HG02623 (cell line): ENCODE results near the gene BRICD5.
"Not testable (repeated sequence)": the region's sequence is repeated elsewhere in the genome, so short reads cannot be mapped to it uniquely, and the experiment has no call there.

Experiments
- ATAC-seq: cut with Tn5 transposase; IDR thresholded peaks from one replicate; pipeline ENCODE4 v1.9.1; 2021; ENCODE audit warnings: moderate library complexity; ENCODE audit not compliant: unreplicated experiment

Gene BRICD5

GRCh38 chr16:2210386-2211365, at the start of gene BRICD5:
TSS of gene BRICD5 (minus strand) at chr16:2210863. CDS start at chr16:2210833, 30 bp downstream.
- no peak for ATAC-seq

GRCh38 chr16:2260250-2260649, 49.6 kb upstream of the BRICD5 start:
- no peak for ATAC-seq

- not testable (repeated sequence) for ATAC-seq
These were observed 47.9 kb upstream of the BRICD5 start for GRCh38 chr16:2258530-2258929.

- no peak for ATAC-seq
These were observed 47.1 kb upstream of the BRICD5 start for GRCh38 chr16:2257726-2258125.

- no peak for ATAC-seq
These were observed 46.0 kb upstream of the BRICD5 start for GRCh38 chr16:2256531-2257140.

- no peak for ATAC-seq
These were observed 42.6 kb upstream of the BRICD5 start for GRCh38 chr16:2253293-2253692.

- no peak for ATAC-seq
These were observed 42.1 kb upstream of the BRICD5 start for GRCh38 chr16:2252806-2253148.

- peak; percentile 82 for ATAC-seq
These were observed 40.8 kb upstream of the BRICD5 start, which contains the start of gene ECI1 for GRCh38 chr16:2251296-2252111. TSS of gene ECI1 (minus strand) at chr16:2251587. CDS start at chr16:2251566, 21 bp downstream.

GRCh38 chr16:2250652-2251295, 40.1 kb upstream of the BRICD5 start:
- no peak for ATAC-seq

GRCh38 chr16:2246301-2246885, 35.7 kb upstream of the BRICD5 start:
- ATAC-seq: no peak

GRCh38 chr16:2244926-2245795, 34.5 kb upstream of the BRICD5 start:
- no peak for ATAC-seq

GRCh38 chr16:2244301-2244700, 33.6 kb upstream of the BRICD5 start:
- no peak for ATAC-seq

GRCh38 chr16:2243781-2244180, 33.1 kb upstream of the BRICD5 start:
- no peak for ATAC-seq

- no peak for ATAC-seq
These were observed 32.4 kb upstream of the BRICD5 start for GRCh38 chr16:2243031-2243528.

- no peak for ATAC-seq
These were observed 31.9 kb upstream of the BRICD5 start for GRCh38 chr16:2242598-2242997.

GRCh38 chr16:2240331-2240730, 29.7 kb upstream of the BRICD5 start:
- ATAC-seq: not testable (repeated sequence)

- no peak for ATAC-seq
These were observed 28.4 kb upstream of the BRICD5 start for GRCh38 chr16:2238838-2239675.

- no peak for ATAC-seq
These were observed 27.6 kb upstream of the BRICD5 start for GRCh38 chr16:2238150-2238837.
